Suprapubic skin (tissue), 4 donors: Measurements from ENCODE around the gene THOC6. TPM values are rescaled to one million over a fixed set of nuclear protein-coding genes. Genes with fewer than 3 reads are reported as not detected.
A peak's percentile ranks its signal among the peaks of the same experiment; 100 is the strongest.
"Not testable (repeated sequence)": the region's sequence is repeated elsewhere in the genome, so short reads cannot be mapped to it uniquely, and the experiment has no call there.

Source experiments
- DNase-seq, 2 donors: peaks; one replicate each; pipeline ENCODE4 v3.0.0-alpha.2; 2019; ENCODE audit warnings: low spot score in 2 of 2
- H3K27ac ChIP-seq: fragments of 200-600 bp; sonication (generic); one replicate; pipeline ENCODE4 v1.5.1; 2019
- H3K27me3 ChIP-seq: fragments of 200-600 bp; sonication (generic); one replicate; pipeline ENCODE4 v1.5.1; 2019
- H3K36me3 ChIP-seq: fragments of 200-600 bp; sonication (generic); one replicate; pipeline ENCODE4 v1.5.1; 2019
- H3K4me1 ChIP-seq: fragments of 200-600 bp; sonication (generic); one replicate; pipeline ENCODE4 v1.5.1; 2019
- H3K4me3 ChIP-seq: fragments of 200-600 bp; sonication (generic); one replicate; pipeline ENCODE4 v1.5.1; 2019; ENCODE audit warnings: mild to moderate bottlenecking
- H3K9me3 ChIP-seq: fragments of 200-600 bp; sonication (generic); one replicate; pipeline ENCODE4 v1.5.1; 2019
- EP300 ChIP-seq: sonication (generic); formaldehyde crosslinking; IDR thresholded peaks from one replicate; pipeline ENCODE4 v1.6.1; 2017; ENCODE audit warnings: antibody characterized with exemption
- POLR2A ChIP-seq, 2 donors: fragments of 450-650 bp; IDR thresholded peaks; one replicate each; pipeline ENCODE4 v1.6.1; 2017; ENCODE audit warnings: antibody characterized with exemption in 2 of 2, mild to moderate bottlenecking in 2 of 2, moderate library complexity in 2 of 2
- POLR2AphosphoS5 ChIP-seq, 3 donors: sonication (generic); formaldehyde crosslinking; IDR thresholded peaks; one replicate each; pipeline ENCODE4 v1.6.1; 2017; ENCODE audit warnings: antibody characterized with exemption in 3 of 3
- WGBS: methylation state at CpG from one replicate; pipeline ENCODE4 v1.1.5; 2018; 5-methylcytosine and 5-hydroxymethylcytosine counted together
- total RNA-seq, 4 donors: library from RNA; depleted of rRNA; stranded (reverse); fragments of >200 nt; gene quantifications; one replicate each; pipeline ENCODE4 v1.1.0, GENCODE V29; 2016
- TF ChIP-seq, protein P1 (sequence below), 2 donors: fragments of 200-600 bp in 1 of 2; fragments of 450-650 bp in 1 of 2; sonication (generic) in 1 of 2; IDR thresholded peaks; one replicate each; pipeline ENCODE4 v1.5.1; 2016 to 2019; ENCODE audit warnings: antibody characterized with exemption in 2 of 2, mild to moderate bottlenecking in 1 of 2, moderate library complexity in 1 of 2

THOC6 gene
- total RNA-seq, 4 donors from 2014 or later: 15.8 to 27.0 (median 24.9) TPM

DNA sequence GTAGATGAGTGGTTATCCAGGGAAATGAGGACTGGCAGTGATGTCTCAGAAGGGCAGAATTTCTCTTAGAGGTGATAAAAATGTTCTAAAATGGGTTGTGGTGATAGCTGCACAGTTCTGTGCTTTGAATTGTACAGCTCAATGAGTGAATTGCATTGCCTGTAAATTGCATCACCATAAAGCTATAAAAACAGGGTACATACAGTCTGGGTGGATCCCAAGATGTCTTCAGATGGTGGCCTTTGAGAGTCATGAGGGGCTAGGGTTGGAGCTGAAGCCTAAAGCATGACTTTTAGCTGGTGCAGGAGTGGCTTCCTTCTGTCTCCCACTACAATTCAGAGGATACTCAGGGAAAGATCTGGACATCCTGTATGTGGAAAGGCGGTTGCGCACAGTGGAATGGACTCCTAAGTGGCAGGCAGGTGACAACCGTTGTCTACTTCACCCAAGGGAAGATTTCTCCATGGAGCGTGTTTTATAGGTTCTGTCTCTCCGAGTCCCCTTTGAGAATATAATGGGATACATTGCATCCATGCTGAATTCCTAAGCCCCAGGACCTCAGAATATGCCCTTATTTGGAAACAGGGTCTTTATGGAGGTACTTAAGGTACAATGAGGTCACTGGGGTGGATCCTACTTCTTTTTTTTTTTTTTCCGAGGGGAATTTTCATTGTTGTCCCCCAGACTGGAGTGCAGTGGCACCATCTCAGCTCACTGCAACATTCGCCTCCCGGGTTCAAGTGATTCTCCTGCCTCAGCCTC lies 40.0 kb downstream of the THOC6 start:
- no peak for TF ChIP-seq EP300
- TF ChIP-seq POLR2AphosphoS5 (IDR thresholded peaks at IDR 0.05): no peak
- TF ChIP-seq POLR2A (IDR thresholded peaks at IDR 0.05): no peak
- TF ChIP-seq, protein P1, sequence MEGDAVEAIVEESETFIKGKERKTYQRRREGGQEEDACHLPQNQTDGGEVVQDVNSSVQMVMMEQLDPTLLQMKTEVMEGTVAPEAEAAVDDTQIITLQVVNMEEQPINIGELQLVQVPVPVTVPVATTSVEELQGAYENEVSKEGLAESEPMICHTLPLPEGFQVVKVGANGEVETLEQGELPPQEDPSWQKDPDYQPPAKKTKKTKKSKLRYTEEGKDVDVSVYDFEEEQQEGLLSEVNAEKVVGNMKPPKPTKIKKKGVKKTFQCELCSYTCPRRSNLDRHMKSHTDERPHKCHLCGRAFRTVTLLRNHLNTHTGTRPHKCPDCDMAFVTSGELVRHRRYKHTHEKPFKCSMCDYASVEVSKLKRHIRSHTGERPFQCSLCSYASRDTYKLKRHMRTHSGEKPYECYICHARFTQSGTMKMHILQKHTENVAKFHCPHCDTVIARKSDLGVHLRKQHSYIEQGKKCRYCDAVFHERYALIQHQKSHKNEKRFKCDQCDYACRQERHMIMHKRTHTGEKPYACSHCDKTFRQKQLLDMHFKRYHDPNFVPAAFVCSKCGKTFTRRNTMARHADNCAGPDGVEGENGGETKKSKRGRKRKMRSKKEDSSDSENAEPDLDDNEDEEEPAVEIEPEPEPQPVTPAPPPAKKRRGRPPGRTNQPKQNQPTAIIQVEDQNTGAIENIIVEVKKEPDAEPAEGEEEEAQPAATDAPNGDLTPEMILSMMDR (IDR thresholded peaks at IDR 0.05): no peak
- DNase-seq: no peak
- no peak overlapping the region for H3K27ac ChIP-seq
- no peaks in the 10 kb centered on the region for H3K36me3 ChIP-seq
- no peaks in the 10 kb centered on the region for H3K9me3 ChIP-seq
- 97% methylated on average over 8 of the region's 8 CpGs for WGBS
- no peak overlapping the region for H3K4me3 ChIP-seq
- no peaks in the 10 kb centered on the region for H3K27me3 ChIP-seq
- peaks cover 45% of the 10 kb centered on the region for H3K4me1 ChIP-seq

DNA sequence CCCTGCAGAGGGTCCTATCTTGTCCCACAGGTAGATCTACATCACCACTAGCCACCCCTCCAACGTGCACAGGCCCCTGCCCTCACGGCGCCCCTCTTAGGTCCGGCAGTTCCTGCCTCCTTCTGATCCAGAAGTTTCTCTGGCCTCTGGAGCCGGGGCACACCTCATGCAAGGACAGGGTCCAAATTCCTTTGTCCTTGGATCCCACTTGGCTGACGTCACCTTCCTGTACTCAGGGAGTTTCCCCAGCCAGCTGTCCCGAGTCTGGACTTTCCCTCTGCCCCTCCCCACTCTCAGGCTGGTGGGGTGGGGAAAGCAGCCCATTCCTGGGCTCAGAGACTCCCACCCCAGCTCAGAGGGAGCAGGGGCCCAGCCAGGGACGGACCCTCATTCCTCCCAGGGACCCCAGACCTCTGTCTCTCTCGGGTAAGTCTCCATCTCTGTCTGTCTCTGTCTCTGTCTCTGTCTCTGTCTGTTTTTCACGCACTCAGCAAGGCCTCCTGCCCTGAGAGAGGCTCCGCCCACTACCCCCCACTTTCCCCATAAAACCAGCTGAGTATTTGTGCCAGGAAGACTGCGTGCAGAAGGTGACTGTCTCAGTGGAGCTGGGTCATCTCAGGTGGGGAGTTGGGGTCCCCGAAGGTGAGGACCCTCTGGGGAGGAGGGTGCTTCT lies 41.4 kb downstream of the THOC6 start, which contains the start of gene IL32:
TSS of gene IL32 (plus strand) at position 572 of the 673 bp plus-strand sequence. CDS start 172 bp downstream, outside the sequence.
- Histone ChIP-seq H3K27me3 (no peaks in the 10 kb centered on the region), H3K4me1 (peaks cover 36% of the 10 kb centered on the region), H3K4me3 (peak within 1 kb of the TSS; percentile 40), H3K9me3 (no peaks in the 10 kb centered on the region), H3K27ac (peak within 1 kb of the TSS; percentile 41), H3K36me3 (no peaks in the 10 kb centered on the region)
- 43% methylated on average over 13 of the region's 13 CpGs for WGBS
- no peak for DNase-seq
- TF ChIP-seq EP300: no peak

DNA sequence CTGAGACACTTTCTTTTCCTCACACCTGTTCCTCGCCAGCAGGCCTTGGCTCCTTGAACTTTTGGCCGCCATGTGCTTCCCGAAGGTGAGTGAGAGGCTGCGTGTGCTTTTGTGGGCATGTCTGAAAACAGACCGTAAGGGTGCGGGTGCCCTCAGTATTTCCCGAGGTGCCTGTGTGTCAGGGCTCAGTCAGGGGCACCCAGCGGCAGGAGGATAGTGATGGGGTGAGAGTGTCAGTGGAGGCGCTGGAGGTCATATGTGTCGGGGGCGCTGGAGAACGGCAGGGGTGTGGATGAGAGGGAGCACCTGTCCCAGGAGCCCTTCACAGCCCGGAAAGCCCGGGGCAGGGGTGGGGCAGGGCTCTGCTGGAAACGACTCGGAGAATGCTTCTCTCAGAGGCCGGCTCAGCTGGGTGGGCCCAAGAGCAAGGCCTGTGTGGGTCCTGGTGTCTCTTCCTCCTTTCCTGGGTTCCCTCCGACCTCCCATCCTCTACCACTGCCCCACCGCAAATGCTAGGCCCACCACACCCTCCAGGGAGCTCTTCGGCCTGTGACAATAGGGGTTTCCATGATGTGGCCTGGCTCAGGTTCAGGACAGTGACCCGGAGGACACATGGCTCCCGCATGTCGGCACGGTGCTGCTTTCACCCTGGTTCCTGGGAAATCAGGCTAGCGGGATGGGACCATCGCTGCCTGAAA lies 42.1 kb downstream of the THOC6 start:
- Histone ChIP-seq H3K4me3 (peak overlapping the region; percentile 40), H3K36me3 (no peaks in the 10 kb centered on the region)

GRCh38 chr16:3066440-3066748 lies 42.6 kb downstream of the THOC6 start:
- 90% methylated on average over 7 of the region's 7 CpGs for WGBS
- no peak overlapping the region for H3K27ac ChIP-seq
- H3K27me3 ChIP-seq: no peaks in the 10 kb centered on the region
- H3K4me1 ChIP-seq: peaks cover 35% of the 10 kb centered on the region
- TF ChIP-seq POLR2A (IDR thresholded peaks at IDR 0.05): no peak
- no peak for TF ChIP-seq EP300
- TF ChIP-seq POLR2AphosphoS5 (IDR thresholded peaks at IDR 0.05): no peak
- TF ChIP-seq, protein P1 (IDR thresholded peaks at IDR 0.05): no peak
- DNase-seq: no peak
- H3K4me3 ChIP-seq: peak overlapping the region; percentile 40
- no peaks in the 10 kb centered on the region for H3K36me3 ChIP-seq
- H3K9me3 ChIP-seq: no peaks in the 10 kb centered on the region

More for the DNA sequence above, 42.1 kb downstream of the THOC6 start:
- H3K27me3 ChIP-seq: no peaks in the 10 kb centered on the region
- TF ChIP-seq, protein P1 (IDR thresholded peaks at IDR 0.05): no peak
- TF ChIP-seq EP300 (no peak), POLR2A (IDR thresholded peaks at IDR 0.05) (no peak), POLR2AphosphoS5 (IDR thresholded peaks at IDR 0.05) (no peak)
- peaks cover 35% of the 10 kb centered on the region for H3K4me1 ChIP-seq
- H3K27ac ChIP-seq: peak overlapping the region; percentile 41
- no peaks in the 10 kb centered on the region for H3K9me3 ChIP-seq
- DNase-seq: no peak
- 53% methylated on average over 15 of the region's 26 CpGs for WGBS

- H3K4me3 ChIP-seq: no peak overlapping the region
- H3K36me3 ChIP-seq: no peaks in the 10 kb centered on the region
- peaks cover 35% of the 10 kb centered on the region for H3K4me1 ChIP-seq
- no peak overlapping the region for H3K27ac ChIP-seq
- TF ChIP-seq POLR2AphosphoS5 (IDR thresholded peaks at IDR 0.05): no peak
- TF ChIP-seq POLR2A (IDR thresholded peaks at IDR 0.05): no peak
- TF ChIP-seq EP300: no peak
- TF ChIP-seq, protein P1 (IDR thresholded peaks at IDR 0.05): no peak
- no peaks in the 10 kb centered on the region for H3K9me3 ChIP-seq
- no peaks in the 10 kb centered on the region for H3K27me3 ChIP-seq
- WGBS: 42% methylated on average over 3 of the region's 4 CpGs
- no peak for DNase-seq
Measured at GRCh38 chr16:3068487-3068886, 44.7 kb downstream of the THOC6 start.

GRCh38 chr16:3069146-3069545 lies 45.3 kb downstream of the THOC6 start:
- H3K27ac ChIP-seq, H3K9me3 ChIP-seq, H3K27me3 ChIP-seq, H3K4me3 ChIP-seq, H3K36me3 ChIP-seq, DNase-seq: not testable (repeated sequence)
- peaks cover 35% of the 10 kb centered on the region for H3K4me1 ChIP-seq
- 85% methylated on average over 10 of the region's 11 CpGs for WGBS
